Astrocyte of the cerebellum (primary cell): Measurements from ENCODE around the gene ADCY4.

Experiments
- DNase-seq: peaks from one replicate; pipeline ENCODE4 v3.0.0-alpha.2; 2011; ENCODE audit warnings: low read depth
- H3K4me3 ChIP-seq: 2 replicates; pipeline ENCODE4 v1.5.1; 2011; ENCODE audit warnings: mild to moderate bottlenecking, low read depth, low read length, moderate library complexity
- CTCF ChIP-seq: IDR thresholded peaks from 2 replicates; pipeline ENCODE4 v1.5.1; 2012; ENCODE audit warnings: low read length, low read depth, moderate library complexity, mild to moderate bottlenecking; ENCODE audit errors: missing control alignments
- in situ Hi-C: cut with HindIII; loops from 2 replicates; pipeline ENCODE4 v1.10.0; 2017; ENCODE audit warnings: low sequenced_read_pairs

Gene ADCY4

DNA sequence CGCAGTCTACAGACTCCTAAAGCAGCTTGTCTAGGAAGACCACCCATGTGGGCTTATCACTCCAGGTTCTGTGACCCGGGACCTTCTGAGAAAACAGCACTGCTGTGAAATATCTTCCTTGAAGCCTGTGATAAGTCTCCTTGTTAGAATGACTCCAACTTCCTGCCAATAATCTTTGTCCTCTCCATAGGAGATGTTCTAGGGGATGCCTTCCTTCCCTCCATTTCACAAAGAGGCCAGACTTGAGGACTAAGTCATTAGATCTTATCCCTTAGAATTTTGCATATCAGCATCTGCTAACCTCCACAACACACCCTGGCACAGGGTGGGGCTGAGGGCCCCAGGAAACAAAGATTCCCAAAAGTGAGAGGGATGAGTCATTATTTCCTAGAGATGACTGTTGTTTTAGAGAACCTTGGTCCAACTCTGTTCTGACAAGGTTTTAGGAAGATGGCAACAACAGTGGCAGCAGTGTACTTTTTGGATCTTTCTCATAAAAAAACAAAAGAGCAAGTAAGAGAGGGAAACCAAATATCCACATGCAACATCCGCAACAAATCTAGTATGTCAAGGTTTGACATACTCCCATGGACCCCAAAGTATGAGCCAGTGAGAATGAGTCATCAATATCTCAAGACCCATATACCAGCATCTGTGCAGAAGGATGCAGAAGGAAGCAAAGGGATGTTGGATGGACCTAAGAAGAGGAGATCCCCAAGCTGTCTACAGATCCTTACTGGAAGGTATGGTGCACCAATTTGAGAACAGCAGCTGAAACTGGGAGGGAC is 17.5 kb downstream of the ADCY4 start:
- in situ Hi-C loops, result no loop called here
- no peak overlapping the region for H3K4me3 ChIP-seq
- no peak for DNase-seq
- no peak for TF ChIP-seq CTCF

- H3K4me3 ChIP-seq, result no peak overlapping the region
- no peak for TF ChIP-seq CTCF
Observed at GRCh38 chr14:24316597-24316950, 18.3 kb downstream of the ADCY4 start.

DNA sequence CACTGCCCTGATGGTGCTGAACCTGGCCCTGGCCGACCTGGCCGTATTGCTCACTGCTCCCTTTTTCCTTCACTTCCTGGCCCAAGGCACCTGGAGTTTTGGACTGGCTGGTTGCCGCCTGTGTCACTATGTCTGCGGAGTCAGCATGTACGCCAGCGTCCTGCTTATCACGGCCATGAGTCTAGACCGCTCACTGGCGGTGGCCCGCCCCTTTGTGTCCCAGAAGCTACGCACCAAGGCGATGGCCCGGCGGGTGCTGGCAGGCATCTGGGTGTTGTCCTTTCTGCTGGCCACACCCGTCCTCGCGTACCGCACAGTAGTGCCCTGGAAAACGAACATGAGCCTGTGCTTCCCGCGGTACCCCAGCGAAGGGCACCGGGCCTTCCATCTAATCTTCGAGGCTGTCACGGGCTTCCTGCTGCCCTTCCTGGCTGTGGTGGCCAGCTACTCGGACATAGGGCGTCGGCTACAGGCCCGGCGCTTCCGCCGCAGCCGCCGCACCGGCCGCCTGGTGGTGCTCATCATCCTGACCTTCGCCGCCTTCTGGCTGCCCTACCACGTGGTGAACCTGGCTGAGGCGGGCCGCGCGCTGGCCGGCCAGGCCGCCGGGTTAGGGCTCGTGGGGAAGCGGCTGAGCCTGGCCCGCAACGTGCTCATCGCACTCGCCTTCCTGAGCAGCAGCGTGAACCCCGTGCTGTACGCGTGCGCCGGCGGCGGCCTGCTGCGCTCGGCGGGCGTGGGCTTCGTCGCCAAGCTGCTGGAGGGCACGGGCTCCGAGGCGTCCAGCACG is 18.9 kb downstream of the ADCY4 start:
- TF ChIP-seq CTCF, result no peak
- no peak overlapping the region for H3K4me3 ChIP-seq
- in situ Hi-C loops, result no loop called here
- DNase-seq, result no peak

More at GRCh38 chr14:24316597-24316950, 18.3 kb downstream of the ADCY4 start:
- no peak for DNase-seq
- in situ Hi-C loops, result no loop called here

GRCh38 chr14:24315243-24315806 is 19.5 kb downstream of the ADCY4 start:
- H3K4me3 ChIP-seq, result no peak overlapping the region
- in situ Hi-C loops, result no loop called here
- no peak for TF ChIP-seq CTCF

DNA sequence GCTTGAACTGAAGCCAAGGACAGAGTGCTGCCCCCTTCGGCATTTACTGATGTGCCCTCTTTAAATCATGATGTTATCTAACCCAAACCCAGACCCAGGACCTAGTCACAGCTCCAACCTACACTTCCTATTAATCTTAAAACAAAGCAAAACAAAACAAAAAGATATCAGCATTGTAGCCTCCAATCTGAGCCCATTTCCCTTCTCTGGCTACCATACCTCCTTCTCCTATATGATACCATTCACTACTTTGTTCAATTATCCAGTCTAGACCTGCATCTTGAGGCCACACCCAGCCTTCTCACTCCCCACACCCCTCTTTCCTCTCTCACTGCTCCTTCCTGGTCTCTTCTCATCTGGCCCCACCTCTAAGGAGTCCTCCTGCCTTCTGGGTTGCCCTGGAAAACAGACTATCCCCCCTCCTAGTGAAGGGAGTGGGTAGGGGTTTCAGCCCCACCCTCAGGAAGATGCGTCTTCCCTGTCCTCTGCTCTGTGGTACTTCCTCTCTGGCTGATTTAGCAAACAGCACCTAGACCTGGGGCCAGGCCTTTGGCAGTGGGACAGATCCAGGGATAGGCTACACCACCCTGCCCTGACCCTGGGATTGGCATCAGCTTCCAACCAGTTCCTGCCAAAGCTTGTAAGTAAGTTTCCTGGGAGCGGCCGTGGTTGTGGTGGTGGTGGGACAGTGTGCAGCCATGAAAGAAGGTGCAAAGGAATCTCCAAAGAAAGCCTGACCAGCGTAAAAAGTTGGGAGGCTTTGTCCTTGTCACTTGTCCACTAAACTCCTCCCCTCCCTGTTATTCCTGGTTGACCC is 20.3 kb downstream of the ADCY4 start:
- no peak for TF ChIP-seq CTCF
- no peak for DNase-seq
- no peak overlapping the region for H3K4me3 ChIP-seq
- in situ Hi-C loops, result no loop called here

More at GRCh38 chr14:24315243-24315806, 19.5 kb downstream of the ADCY4 start:
- DNase-seq, result no peak

GRCh38 chr14:24313913-24314312 is 21.0 kb downstream of the ADCY4 start:
- H3K4me3 ChIP-seq, result no peak overlapping the region
- TF ChIP-seq CTCF, result no peak
- no peak for DNase-seq
- in situ Hi-C loops, result no loop called here
